HepG2 (cell line): Measurements from ENCODE around the gene GNPDA2. TPM values are rescaled to one million over a fixed set of nuclear protein-coding genes. Genes with fewer than 3 reads are reported as not detected.

Experiments
- ATAC-seq: fragments of 200-7000 bp; cut with Tn5 transposase; 3 replicates; pipeline ENCODE4 v1.9.1; 2020; ENCODE audit warnings: mild to moderate bottlenecking, moderate library complexity
- BruUV-seq: library from RNA; stranded (reverse); fragments of 400-500 nt; replicated peaks from 2 replicates; lab custom pipeline; 2021; lab: Mats Ljungman, UMichigan
- CTCF ChIA-PET: fragments of 300-600 bp; formaldehyde crosslinking; extraction: SDS; loops from one replicate; lab custom pipeline; 2021; ENCODE audit warnings: low total read pairs, inconsistent platforms, low intra/inter-chr PET ratio; lab: Yijun Ruan, JAX
- POLR2A ChIA-PET: fragments of 350-600 bp; sonication (Branson Sonifier 250); formaldehyde crosslinking; loops from one replicate; lab custom pipeline; 2020; ENCODE audit warnings: antibody characterized with exemption, inconsistent platforms; lab: Yijun Ruan, JAX
- DNase-seq: peaks from one replicate; pipeline ENCODE4 v3.0.0-alpha.2; 2015; ENCODE audit warnings: low spot score
- FAIRE-seq: peaks from 3 replicates; lab custom pipeline; 2011; peaks lifted over from hg19 to GRCh38; lab: Jason Lieb, UNC
- H2AFZ ChIP-seq: one replicate; pipeline ENCODE4 v1.6.1; 2011; ENCODE audit warnings: low read length, inconsistent platforms
- H3K27ac ChIP-seq: fragments of 300-600 bp; 3 replicates; pipeline ENCODE4 v1.8.0; 2011; ENCODE audit warnings: mixed run types, mild to moderate bottlenecking, mixed read lengths, low read length, inconsistent platforms; ENCODE audit not compliant: insufficient read depth; ENCODE audit errors: extremely low read length
- H3K27me3 ChIP-seq, 2 experiments: fragments of 200-600 bp in 1 of 2; 2 replicates in 1 of 2; 3 replicates in 1 of 2; pipeline versions ENCODE4 v1.6.0 to v1.8.0; 2011; ENCODE audit warnings: low read length in 2 of 2, mild to moderate bottlenecking in 2 of 2, moderate library complexity in 2 of 2, inconsistent platforms in 1 of 2; ENCODE audit not compliant: insufficient read depth in 2 of 2, control insufficient read depth in 1 of 2
- H3K36me3 ChIP-seq, 2 experiments: fragments of 200-600 bp in 1 of 2; replicated peaks in 1 of 2; 2 replicates in 1 of 2; 3 replicates in 1 of 2; pipeline versions ENCODE4 v1.5.1 to v1.8.0; 2011; ENCODE audit warnings: low read length in 2 of 2, inconsistent platforms in 1 of 2; ENCODE audit not compliant: insufficient read depth in 2 of 2, control insufficient read depth in 1 of 2
- H3K4me1 ChIP-seq: 2 replicates; pipeline ENCODE4 v1.5.1; 2012; ENCODE audit warnings: low read length, inconsistent platforms; ENCODE audit not compliant: insufficient read depth
- H3K4me2 ChIP-seq: 2 replicates; pipeline ENCODE4 v1.6.0; 2011; ENCODE audit warnings: low read depth, low read length, inconsistent platforms
- H3K4me3 ChIP-seq, 3 experiments: fragments of 200-600 bp in 1 of 3; sonication (generic), shearing (Covaris generic) in 1 of 3; replicated peaks in 1 of 3; 2 replicates each; pipeline ENCODE4 v1.5.1; 2011 to 2016; ENCODE audit warnings: low read length in 3 of 3, inconsistent platforms in 2 of 3, low read depth in 2 of 3, mild to moderate bottlenecking in 2 of 3, control low read depth in 1 of 3, mixed read lengths in 1 of 3; ENCODE audit not compliant: insufficient read depth in 1 of 3
- H3K79me2 ChIP-seq: one replicate; pipeline ENCODE4 v1.6.1; 2011; ENCODE audit warnings: low read length, inconsistent platforms; ENCODE audit not compliant: insufficient read depth
- H3K9ac ChIP-seq: 2 replicates; pipeline ENCODE4 v1.6.0; 2011; ENCODE audit warnings: mild to moderate bottlenecking, low read depth, low read length, inconsistent platforms; ENCODE audit not compliant: insufficient read depth
- H3K9me3 ChIP-seq: 2 replicates; pipeline ENCODE4 v1.5.1; 2012; ENCODE audit warnings: mild to moderate bottlenecking, low read length
- H4K20me1 ChIP-seq: 2 replicates; pipeline ENCODE4 v1.6.0; 2011; ENCODE audit warnings: inconsistent platforms, mild to moderate bottlenecking, low read length, moderate library complexity; ENCODE audit not compliant: insufficient read depth
- AGO1 ChIP-seq: fragments of 200-400 bp; formaldehyde crosslinking; IDR thresholded peaks from 2 replicates; pipeline ENCODE4 v1.6.1; 2017; ENCODE audit warnings: mild to moderate bottlenecking, low read depth, low read length, moderate library complexity; ENCODE audit not compliant: poor library complexity, severe bottlenecking
- CREB3 ChIP-seq: sonication (generic); formaldehyde crosslinking; IDR thresholded peaks from 2 replicates; pipeline ENCODE4 v1.5.0; 2020; ENCODE audit warnings: missing genetic modification reagents
- FOSL2 ChIP-seq: sonication (generic); formaldehyde crosslinking; IDR thresholded peaks from 2 replicates; pipeline ENCODE4 v1.4.0; 2020; ENCODE audit warnings: missing genetic modification reagents
- MAF1 ChIP-seq: sonication (generic); formaldehyde crosslinking; IDR thresholded peaks from 2 replicates; pipeline ENCODE4 v1.5.0; 2020; ENCODE audit warnings: missing genetic modification reagents, borderline replicate concordance
- MXD4 ChIP-seq: IDR thresholded peaks from 2 replicates; pipeline ENCODE4 v1.6.1; 2016; ENCODE audit warnings: mild to moderate bottlenecking, missing biosample characterization, missing genetic modification reagents
- PBX3 ChIP-seq: sonication (generic); formaldehyde crosslinking; IDR thresholded peaks from 2 replicates; pipeline ENCODE4 v1.8.1; 2023; ENCODE audit warnings: missing genetic modification reagents, inconsistent platforms, borderline replicate concordance
- SAFB2 ChIP-seq: sonication (generic); formaldehyde crosslinking; IDR thresholded peaks from 2 replicates; pipeline ENCODE4 v1.5.1; 2020; ENCODE audit warnings: missing genetic modification reagents, low read depth, mild to moderate bottlenecking, borderline replicate concordance
- SAP130 ChIP-seq: IDR thresholded peaks from 2 replicates; pipeline ENCODE4 v1.6.1; 2016; ENCODE audit warnings: low read depth
- SNRNP70 ChIP-seq: fragments of 200-400 bp; formaldehyde crosslinking; IDR thresholded peaks from 2 replicates; pipeline ENCODE4 v1.6.1; 2017; ENCODE audit warnings: mild to moderate bottlenecking, low read depth, low read length, moderate library complexity
- SP5 ChIP-seq: IDR thresholded peaks from 2 replicates; pipeline ENCODE4 v1.6.1; 2016; ENCODE audit warnings: low read depth, borderline replicate concordance
- TBL1XR1 ChIP-seq: fragments of 150-350 bp; IDR thresholded peaks from 2 replicates; pipeline ENCODE4 v1.6.1; 2014; ENCODE audit warnings: borderline replicate concordance, low read length; ENCODE audit not compliant: partially characterized antibody
- ZNF138 ChIP-seq: sonication (generic); formaldehyde crosslinking; IDR thresholded peaks from 2 replicates; pipeline ENCODE4 v1.5.0; 2020; ENCODE audit warnings: mild to moderate bottlenecking, low read depth, missing genetic modification reagents
- ZNF234 ChIP-seq: sonication (generic); formaldehyde crosslinking; conservative IDR thresholded peaks from 2 replicates; pipeline ENCODE4 v1.5.1; 2020; ENCODE audit warnings: mild to moderate bottlenecking, missing genetic modification reagents
- ZNF30 ChIP-seq: sonication (generic); formaldehyde crosslinking; IDR thresholded peaks from 2 replicates; pipeline ENCODE4 v1.5.0; 2020; ENCODE audit warnings: mild to moderate bottlenecking, missing genetic modification reagents
- ZNF350 ChIP-seq: sonication (generic); formaldehyde crosslinking; IDR thresholded peaks from 2 replicates; pipeline ENCODE4 v1.4.0; 2020; ENCODE audit warnings: mild to moderate bottlenecking, low read depth, missing genetic modification reagents, borderline replicate concordance
- WGBS: methylation state at CpG from one replicate; pipeline ENCODE4 v1.1.6; 2017; ENCODE audit warnings: low lambda C conversion rate; 5-methylcytosine and 5-hydroxymethylcytosine counted together
- in situ Hi-C: cut with HindIII; loops from 2 replicates; pipeline ENCODE4 v1.10.0; 2017; ENCODE audit warnings: low pct_unique_long_range_greater_than_20kb; ENCODE audit not compliant: extremely low pct_ligation_motif_present
- intact Hi-C: fragments of 100-400 bp; cut with micrococcal nuclease; formaldehyde crosslinking; loops from one replicate; pipeline ENCODE4 v1.10.0; 2022; ENCODE audit not compliant: unreplicated experiment
- polyA plus RNA-seq, 8 experiments: library from polyadenylated mRNA; depleted of rRNA in 3 of 8; stranded (reverse) in 7 of 8; unstranded in 1 of 8; fragments of >200 nt; fragmentation: Illumina TruSeq in 4 of 8; extraction: Trizol in 4 of 8; gene quantifications; 2 replicates each; pipeline versions ENCODE4 v1.2.1 to v1.2.3, GENCODE V29; 2011 to 2016; ENCODE audit warnings: low read depth in 4 of 8, missing spikeins in 1 of 8, mixed read lengths in 1 of 8; ENCODE audit not compliant: insufficient read depth in 1 of 8
- total RNA-seq, 5 experiments: library from RNA; depleted of rRNA; stranded (reverse); fragments of >200 nt; fragmentation: Illumina TruSeq; extraction: Trizol; gene quantifications; 2 replicates each; pipeline ENCODE4 v1.2.3, GENCODE V29; 2016; ENCODE audit warnings: low read depth in 1 of 5
- TF ChIP-seq, protein P1 (sequence below): sonication (generic); formaldehyde crosslinking; IDR thresholded peaks from 2 replicates; pipeline ENCODE4 v1.5.1; 2020; ENCODE audit warnings: mild to moderate bottlenecking, missing genetic modification reagents, borderline replicate concordance
- TF ChIP-seq, protein P2 (sequence below): sonication (generic); formaldehyde crosslinking; IDR thresholded peaks from 2 replicates; pipeline ENCODE4 v1.4.0; 2020; ENCODE audit warnings: missing genetic modification reagents
- TF ChIP-seq, protein P3 (sequence below): sonication (generic); formaldehyde crosslinking; IDR thresholded peaks from 2 replicates; pipeline ENCODE4 v1.4.0; 2020; ENCODE audit warnings: low read depth, mild to moderate bottlenecking, missing genetic modification reagents

The GNPDA2 gene
- total and polyA plus RNA-seq, 2 of the 13 experiments (the other 11 are each of a cell fraction or from before 2014, with no cell fraction given): 5.4 to 9.0 TPM

DNA sequence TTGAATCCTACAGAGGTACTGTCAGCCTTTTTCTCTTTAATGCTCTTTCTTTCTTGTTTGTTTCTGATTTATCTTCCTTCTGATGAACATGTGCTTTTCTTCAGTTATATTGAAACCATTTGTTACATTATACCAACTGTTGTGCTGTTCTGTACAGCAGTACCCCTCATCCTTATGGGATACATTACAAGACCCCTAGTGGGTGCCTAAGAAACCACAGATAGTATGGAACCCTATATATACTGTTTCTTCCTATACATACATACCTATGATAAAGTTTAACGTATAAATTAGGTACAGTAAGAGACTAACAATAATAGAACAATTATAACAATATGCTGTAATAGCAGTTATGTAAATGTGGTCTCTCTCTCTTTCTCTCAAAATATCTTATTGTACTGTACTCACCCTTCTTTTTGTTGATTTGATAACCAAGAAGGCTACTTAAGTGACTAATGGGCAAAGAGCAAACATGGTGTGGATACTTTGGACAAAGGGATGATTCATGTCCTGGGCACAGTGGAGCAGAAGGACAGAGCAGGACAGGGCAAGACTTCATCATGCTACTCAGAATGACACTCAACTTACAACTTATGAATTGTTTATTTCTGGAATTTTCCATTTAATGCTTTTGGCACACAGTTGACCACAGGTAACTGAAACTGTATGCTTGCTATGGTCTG is 64.3 kb downstream of the GNPDA2 start (continued):
- TF ChIP-seq, protein P1, sequence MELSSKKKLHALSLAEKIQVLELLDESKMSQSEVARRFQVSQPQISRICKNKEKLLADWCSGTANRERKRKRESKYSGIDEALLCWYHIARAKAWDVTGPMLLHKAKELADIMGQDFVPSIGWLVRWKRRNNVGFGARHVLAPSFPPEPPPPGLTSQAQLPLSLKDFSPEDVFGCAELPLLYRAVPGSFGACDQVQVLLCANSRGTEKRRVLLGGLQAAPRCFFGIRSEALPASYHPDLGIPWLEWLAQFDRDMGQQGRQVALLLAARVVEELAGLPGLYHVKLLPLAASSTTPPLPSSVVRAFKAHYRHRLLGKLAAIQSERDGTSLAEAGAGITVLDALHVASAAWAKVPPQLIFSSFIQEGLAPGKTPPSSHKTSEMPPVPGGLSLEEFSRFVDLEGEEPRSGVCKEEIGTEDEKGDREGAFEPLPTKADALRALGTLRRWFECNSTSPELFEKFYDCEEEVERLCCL: no peak
- no peak for TF ChIP-seq ZNF234
- peak; percentile 74 for TF ChIP-seq FOSL2 (CRISPR knock-in tag)
- no peak for TF ChIP-seq MAF1
- no peak for TF ChIP-seq TBL1XR1
- no peak for TF ChIP-seq ZNF350 (CRISPR knock-in tag)
- TF ChIP-seq SNRNP70: no peak
- TF ChIP-seq, all 625 proteins: peak for 2

GRCh38 chr4:44660396-44660795 is 66.0 kb downstream of the GNPDA2 start:
- H3K9ac ChIP-seq: no peak overlapping the region
- H3K27ac ChIP-seq: no peak overlapping the region
- H3K4me2 ChIP-seq: no peak overlapping the region
- no peaks in the 10 kb centered on the region for H3K27me3 ChIP-seq
- no peaks in the 10 kb centered on the region for H3K79me2 ChIP-seq
- no peaks in the 10 kb centered on the region for H3K36me3 ChIP-seq
- intact Hi-C loops: no loop called here
- in situ Hi-C loops: no loop called here
- ChIA-PET POLR2A (interaction anchor here (1.6 kb wide), 1 partner anchor 18 kb away, joined by 4 read pairs; the partner anchor contains the start of gene GUF1), CTCF (no interaction called here)
- FAIRE-seq (no peak), DNase-seq (no peak), ATAC-seq (no peak)
- peaks cover 14% of the 10 kb centered on the region for H3K4me1 ChIP-seq
- H3K4me3 ChIP-seq: no peak overlapping the region
- H3K9me3 ChIP-seq: no peaks in the 10 kb centered on the region
- H4K20me1 ChIP-seq: no peaks in the 10 kb centered on the region
- H2AFZ ChIP-seq: no peak overlapping the region
- no TSS peak for BruUV-seq
- WGBS: 0% methylated on average over 3 of the region's 3 CpGs
- TF ChIP-seq SAP130 (CRISPR knock-in tag) (no peak), ZNF138 (CRISPR knock-in tag) (no peak), CREB3 (CRISPR knock-in tag) (no peak), SP5 (no peak), MXD4 (no peak), ZNF30 (CRISPR knock-in tag) (no peak), PBX3 (CRISPR knock-in tag) (no peak), SAFB2 (CRISPR knock-in tag) (no peak), AGO1 (no peak)
- TF ChIP-seq, protein P2, sequence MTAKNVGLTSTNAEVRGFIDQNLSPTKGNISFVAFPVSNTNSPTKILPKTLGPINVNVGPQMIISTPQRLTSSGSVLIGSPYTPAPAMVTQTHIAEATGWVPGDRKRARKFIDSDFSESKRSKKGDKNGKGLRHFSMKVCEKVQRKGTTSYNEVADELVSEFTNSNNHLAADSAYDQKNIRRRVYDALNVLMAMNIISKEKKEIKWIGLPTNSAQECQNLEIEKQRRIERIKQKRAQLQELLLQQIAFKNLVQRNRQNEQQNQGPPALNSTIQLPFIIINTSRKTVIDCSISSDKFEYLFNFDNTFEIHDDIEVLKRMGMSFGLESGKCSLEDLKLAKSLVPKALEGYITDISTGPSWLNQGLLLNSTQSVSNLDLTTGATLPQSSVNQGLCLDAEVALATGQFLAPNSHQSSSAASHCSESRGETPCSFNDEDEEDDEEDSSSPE (CRISPR knock-in tag): no peak
- TF ChIP-seq, protein P3, sequence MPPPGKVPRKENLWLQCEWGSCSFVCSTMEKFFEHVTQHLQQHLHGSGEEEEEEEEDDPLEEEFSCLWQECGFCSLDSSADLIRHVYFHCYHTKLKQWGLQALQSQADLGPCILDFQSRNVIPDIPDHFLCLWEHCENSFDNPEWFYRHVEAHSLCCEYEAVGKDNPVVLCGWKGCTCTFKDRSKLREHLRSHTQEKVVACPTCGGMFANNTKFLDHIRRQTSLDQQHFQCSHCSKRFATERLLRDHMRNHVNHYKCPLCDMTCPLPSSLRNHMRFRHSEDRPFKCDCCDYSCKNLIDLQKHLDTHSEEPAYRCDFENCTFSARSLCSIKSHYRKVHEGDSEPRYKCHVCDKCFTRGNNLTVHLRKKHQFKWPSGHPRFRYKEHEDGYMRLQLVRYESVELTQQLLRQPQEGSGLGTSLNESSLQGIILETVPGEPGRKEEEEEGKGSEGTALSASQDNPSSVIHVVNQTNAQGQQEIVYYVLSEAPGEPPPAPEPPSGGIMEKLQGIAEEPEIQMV (CRISPR knock-in tag): no peak
